PC-9 (cell line): ENCODE measurements around the gene OGDH.

Source experiments
- EZH2 ChIP-seq: fragments of 200-600 bp; sonication (generic); IDR thresholded peaks from 2 replicates; pipeline ENCODE4 v1.8.0; 2017; ENCODE audit warnings: antibody characterized with exemption, low read depth
- TF ChIP-seq, protein P1 (sequence below): fragments of 200-600 bp; sonication (generic); conservative IDR thresholded peaks from 2 replicates; pipeline ENCODE4 v1.6.1; 2017; ENCODE audit warnings: mixed run types, antibody characterized with exemption, mild to moderate bottlenecking, moderate library complexity

DNA sequence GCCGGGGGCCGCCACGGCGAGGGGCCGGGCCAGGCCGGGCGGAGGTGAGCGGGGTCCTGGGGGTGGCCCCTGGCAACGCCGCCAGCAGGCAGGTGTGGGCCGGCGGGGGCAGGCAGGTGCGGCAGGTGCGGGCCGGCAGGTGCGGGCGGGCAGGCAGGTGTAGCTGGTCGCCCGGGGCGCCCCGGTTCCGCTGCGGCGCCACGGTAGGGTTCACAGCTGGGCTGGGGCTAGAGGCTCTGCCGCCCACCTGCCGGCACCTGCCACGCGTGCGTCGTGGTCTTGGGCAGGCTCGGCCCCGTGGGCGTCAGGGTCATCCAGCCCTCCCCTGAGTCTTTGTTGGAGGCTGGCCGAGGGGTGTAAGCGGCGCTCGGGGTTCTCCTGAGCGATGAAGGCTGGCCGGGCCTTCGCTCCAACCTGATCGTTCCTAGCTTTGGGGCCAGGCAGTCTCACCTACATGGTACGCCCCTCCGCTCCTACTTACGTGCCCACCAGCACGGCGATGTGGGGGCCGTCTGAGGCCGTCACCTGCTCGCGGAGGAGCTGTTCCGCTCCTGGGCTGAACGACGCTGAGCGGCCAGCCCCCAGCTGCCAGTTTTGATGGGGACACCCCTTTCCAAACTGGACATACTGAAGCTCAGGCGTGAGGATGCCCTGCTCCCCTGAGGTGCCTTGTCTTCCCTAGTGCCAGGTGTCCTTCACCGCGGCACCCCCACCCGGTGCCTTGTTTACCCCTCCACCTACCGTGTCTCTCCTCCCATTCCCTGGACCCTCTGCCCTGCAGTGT, 142.7 kb downstream of the OGDH start:
- TF ChIP-seq, protein P1, sequence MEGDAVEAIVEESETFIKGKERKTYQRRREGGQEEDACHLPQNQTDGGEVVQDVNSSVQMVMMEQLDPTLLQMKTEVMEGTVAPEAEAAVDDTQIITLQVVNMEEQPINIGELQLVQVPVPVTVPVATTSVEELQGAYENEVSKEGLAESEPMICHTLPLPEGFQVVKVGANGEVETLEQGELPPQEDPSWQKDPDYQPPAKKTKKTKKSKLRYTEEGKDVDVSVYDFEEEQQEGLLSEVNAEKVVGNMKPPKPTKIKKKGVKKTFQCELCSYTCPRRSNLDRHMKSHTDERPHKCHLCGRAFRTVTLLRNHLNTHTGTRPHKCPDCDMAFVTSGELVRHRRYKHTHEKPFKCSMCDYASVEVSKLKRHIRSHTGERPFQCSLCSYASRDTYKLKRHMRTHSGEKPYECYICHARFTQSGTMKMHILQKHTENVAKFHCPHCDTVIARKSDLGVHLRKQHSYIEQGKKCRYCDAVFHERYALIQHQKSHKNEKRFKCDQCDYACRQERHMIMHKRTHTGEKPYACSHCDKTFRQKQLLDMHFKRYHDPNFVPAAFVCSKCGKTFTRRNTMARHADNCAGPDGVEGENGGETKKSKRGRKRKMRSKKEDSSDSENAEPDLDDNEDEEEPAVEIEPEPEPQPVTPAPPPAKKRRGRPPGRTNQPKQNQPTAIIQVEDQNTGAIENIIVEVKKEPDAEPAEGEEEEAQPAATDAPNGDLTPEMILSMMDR, result no peak
- no peak for TF ChIP-seq EZH2
